H4 (cell line): ENCODE measurements around the gene MCC. TPM values are rescaled to one million over a fixed set of nuclear protein-coding genes. Genes with fewer than 3 reads are reported as not detected.
A peak's percentile ranks its signal among the peaks of the same experiment; 100 is the strongest.

Experiments used
- DNase-seq: peaks from one replicate; pipeline ENCODE4 v3.0.0-alpha.2; 2015; ENCODE audit warnings: low spot score
- total RNA-seq: library from RNA; depleted of rRNA; stranded (reverse); fragments of >200 nt; shearing (Covaris generic); gene quantifications from 2 replicates; pipeline ENCODE4 v1.2.3, GENCODE V29; 2014

Gene MCC
- total RNA-seq, 1 experiment from 2014 or later = 7.9 TPM

DNA sequence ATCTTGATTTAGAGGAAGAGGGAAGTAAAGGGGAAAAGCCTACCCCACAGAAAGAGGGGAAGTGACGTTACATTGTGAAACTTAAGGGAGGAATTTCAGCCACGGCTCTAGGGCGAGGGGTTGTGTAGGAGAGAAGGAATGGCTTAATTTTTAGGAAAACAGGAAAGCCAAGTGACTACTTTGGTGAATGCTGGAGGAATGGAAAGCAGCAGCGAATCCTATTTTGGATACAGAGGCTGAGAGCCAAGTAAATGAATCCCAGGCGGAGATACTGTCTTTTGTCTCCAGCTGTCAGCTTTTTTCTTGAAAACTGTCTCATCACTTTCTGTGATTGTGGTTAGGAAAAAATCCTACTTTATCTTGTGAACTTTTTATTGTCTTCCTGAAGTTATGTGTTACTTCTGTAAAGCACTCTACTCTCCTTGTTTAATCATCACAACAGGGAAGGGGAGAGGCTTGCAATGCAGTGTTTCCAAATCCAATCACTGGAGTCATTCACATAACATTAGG is 241.8 kb downstream of the MCC start:
- DNase-seq = no peak

DNA sequence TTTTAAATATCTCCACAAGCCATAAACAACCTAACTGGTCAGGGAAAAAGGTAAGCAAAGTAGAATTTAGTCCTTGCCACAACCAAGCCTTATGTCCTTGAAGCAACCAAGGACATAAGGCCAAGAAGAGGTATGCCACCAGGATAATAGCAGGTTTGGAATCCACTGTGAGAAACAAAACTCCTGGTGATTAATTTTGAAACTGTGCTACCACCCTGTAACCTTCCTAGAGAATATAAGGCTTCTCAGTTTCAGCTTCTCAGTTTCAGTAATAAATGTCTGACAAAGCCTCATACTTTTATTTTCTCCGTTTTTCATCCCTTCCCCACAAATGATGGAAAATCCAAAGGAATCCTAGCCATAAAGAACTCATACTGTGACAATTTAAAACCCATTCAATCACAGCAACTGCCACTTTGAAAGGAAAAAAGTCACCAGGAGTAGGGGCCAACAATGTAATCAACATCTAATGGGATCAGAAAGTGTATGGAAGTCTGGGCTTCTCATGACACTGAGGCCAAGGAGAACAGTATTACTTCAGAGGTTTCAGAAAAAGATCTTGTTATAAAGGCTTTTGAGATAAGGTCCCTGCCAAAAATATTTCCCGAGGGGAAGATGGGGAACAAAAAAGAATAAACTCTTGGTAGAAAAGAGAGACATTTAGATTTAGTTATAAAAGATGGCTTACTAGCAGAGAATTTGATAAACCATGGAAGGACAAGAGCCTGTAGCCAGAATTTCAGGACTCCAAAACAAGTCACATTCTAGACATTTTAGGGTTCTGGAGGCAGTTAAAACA is 242.6 kb downstream of the MCC start:
- DNase-seq = no peak

DNA sequence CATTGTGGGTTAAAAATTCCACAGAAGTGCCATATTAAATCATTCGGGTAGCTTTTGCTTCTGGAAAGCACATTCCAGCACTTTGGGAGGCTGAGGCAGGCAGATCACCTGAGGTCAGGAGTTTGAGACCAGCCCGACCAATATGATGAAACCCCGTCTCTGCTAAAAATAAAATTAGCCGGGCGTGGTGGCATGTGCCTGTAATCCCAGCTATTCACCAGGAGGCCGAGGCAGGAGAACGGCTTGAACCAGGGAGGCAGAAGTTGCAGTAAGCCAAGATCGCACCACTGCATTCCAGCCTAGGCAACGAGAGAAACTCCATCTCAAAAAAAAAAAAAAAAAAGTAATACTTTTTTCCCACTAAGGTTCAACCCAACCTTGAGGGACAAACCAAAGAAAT is 243.3 kb downstream of the MCC start:
- DNase-seq = no peak

DNA sequence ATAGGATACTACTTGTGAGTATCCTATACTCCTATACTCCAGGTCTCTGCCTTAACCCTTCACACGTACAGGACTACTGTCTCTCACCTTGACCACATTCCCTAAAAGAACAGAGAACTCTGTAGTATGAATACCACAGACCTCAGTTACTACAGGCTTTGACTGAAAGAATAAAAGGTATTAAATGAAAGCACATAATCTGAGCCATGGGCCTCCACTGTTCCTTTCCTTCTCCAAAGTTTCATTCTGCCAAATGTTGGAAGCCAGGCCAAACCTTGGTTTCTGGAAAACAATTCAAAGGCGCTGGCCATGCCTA is 244.9 kb downstream of the MCC start:
- DNase-seq = no peak

DNA sequence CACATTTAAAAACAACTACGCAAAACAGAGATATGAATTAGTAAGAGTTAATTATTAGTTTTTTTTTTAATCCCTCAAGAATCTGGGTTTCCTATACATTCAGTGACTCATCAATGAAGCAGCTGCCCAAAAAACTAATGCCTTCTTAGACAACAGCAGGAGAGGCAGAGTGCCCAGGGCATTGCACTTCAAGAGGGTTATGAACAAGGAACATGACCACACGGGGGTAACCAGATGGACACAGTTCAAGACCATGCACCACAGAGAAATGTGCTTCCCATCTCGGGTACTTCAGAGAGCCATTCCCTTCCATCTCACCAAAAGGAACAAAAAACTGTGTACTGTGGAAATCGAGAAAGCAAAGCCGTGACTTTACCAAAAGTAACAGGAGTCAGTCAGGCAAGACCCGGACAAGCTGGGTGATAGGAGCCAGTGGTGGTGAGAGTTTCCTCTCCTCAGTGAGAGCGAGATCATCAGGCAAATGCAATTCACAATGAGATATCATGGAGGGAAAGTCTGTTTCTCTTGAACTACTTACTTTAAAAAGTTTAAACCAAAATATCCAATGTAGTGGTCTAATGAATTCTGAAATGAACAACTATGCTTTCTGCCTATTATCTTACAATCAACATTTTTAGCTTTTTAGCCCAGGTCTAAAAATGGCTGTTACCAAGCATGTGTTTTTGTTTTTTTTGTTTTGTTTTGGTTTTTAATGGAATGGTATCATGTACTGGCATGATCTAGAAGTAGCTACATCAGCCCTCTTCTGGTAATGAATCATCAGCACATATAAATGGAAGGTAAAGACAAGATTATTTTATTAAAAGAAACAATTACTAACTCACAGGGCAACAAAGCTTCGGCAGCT is 245.5 kb downstream of the MCC start:
- no peak for DNase-seq

DNA sequence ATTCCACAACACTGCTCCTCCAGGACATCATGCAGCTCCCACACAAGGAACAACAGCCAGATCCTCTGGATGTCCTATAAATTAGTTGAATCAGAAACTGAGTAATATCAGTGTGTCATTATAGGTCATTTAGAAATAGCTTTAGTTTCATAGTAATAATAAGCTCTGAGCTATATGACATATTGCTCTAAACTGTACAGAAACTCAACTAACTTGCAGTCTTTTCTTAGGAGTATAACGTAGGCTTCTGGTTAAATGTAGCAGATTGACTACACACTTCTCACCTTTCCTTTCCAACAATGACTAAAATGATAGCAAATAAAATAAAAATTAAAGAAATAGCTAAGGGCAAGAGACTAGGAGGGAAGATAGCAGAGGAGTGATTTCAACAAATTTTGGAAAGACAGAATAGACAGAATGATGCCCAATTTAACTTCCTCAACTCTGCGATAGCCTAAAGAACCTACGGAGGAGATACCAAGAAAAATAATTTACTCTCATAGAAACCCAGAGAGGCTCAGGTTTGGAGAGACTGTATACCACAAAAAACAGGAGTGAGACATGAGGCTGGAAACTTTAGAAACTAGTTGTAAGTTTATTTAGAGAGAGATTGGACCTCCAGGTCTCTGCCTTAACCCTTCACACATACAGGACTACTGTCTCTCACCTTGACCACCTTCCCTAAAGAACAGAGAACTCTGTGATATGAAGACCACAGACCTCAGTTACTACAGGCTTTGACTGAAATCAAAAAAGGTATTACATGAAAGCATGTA is 247.1 kb downstream of the MCC start:
- no peak for DNase-seq

DNA sequence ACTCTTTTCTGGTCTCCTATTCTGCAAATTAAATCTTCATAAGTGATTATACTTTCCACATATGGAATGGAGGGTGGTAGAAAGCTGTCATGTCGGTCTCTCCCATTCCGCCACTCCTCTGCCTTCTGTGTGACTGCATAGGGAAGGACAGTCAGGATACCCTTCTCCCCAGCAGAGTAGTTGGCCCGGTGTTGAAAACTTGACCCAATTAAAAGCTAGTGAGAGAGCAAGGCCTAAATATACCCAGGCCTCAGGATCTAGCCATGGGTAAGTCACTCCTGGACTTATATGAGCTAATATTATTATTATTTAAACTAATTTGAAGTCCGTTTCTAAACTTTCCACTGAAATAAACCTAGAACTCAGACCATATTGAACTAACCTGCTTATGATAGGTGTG is 248.2 kb downstream of the MCC start:
- DNase-seq = no peak

DNA sequence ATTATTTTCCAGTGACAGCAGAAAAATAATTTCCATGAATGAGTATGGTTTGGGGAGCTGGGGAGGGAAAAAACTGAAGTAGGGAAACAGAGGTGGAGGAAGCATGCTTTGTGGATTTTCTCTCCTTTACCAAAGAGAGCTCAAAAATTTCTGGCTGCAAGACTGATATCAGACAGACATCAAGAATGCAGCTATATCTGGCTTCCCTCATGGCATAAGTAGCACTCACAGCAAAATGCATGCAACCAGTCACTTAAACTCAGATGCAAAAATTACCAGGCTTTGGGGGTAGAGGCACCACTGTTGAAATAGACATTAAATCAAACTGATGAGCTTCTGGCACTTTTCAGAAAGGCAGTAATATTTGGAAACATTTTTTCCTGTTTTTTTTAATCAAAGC is 250.4 kb downstream of the MCC start:
- no peak for DNase-seq

DNA sequence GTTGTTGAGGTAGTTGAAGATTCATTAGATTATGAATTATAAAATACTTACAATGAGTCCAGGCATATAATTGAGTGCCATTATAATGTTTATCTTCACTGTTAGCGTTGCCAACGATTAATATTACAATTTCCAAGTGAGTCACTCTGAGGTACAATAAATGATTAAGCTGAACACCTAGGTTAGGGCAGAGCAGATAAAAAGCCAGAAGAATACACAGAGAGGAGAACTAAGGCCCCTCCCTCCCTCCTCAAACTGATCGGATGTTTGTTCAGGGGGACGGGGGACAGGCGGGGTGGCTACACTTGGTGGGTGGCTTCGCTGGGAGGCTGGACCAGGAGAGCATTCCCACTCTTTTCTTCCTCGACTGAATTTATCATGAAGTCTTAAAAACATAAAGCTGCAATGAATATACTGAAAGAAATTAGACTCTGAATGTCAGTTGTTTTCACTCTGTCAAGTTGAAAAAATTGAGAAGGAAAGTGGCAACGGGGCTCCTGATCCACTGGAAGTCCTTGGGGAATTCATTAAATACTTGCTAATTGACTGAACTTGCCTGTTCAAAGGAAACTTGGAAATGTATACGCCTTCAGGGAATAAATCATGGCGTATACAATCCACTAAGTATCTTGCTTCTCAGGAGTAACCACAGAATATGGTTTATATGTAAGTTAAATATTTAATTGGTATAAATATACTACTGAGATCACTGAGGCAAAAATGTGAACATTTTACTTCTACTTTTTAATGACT is 251.5 kb downstream of the MCC start:
- no peak for DNase-seq

DNA sequence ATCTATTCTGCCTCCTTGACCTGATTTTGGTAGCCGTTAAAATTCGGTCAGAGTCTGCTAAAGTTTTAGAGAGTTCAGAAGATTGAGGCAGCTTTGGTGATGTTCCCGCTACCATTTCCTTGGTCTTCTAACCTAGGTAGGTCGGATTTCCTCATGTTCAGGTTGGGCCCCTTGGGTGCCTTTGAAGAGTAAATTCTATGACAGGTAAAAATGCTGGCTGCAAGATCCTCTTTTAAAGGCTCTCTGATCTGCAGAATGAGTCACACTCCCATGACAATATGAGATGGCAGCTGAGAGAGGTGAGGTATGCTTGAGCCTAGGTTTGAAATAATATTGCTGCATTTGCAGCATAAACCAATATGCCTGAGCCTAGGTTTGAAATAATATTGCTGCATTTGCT is 252.4 kb downstream of the MCC start:
- no peak for DNase-seq

DNA sequence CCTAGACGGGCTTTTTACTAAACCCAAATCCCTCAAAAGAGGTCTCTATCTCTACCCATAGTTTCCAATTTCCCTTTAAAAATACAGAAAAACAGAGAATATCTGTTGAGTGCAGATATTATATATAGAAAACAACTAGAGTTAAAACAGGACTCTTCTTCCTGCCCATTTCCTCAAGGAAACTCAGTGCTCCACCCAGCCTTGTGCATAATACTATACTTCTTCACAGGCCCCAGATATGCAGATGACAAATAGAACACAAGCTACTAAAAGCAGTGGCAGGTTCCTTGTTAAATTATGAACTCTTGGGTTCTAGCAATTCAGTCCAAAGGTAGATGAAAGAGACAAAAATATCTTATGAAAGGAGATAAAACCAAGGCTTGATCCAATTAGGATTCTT is 253.7 kb downstream of the MCC start:
- DNase-seq = no peak

DNA sequence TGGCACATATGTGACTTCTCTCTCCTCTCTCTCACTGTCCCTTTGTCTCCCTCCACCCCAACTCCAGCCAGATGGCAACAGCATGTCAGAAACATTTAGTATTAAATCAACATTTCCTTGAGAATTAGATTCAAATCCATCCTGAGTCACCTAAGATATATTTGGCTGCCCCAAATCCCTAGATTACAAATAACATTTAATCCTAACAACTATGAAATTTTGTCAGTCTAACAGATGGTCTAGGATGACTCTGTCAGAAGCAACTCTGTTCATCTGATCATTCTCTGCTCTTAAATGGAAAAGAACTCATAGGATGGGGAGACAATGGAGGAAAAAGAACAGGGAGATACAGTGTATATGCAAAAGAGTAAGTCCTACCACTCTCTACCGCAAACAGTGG is 254.6 kb downstream of the MCC start:
- no peak for DNase-seq

DNA sequence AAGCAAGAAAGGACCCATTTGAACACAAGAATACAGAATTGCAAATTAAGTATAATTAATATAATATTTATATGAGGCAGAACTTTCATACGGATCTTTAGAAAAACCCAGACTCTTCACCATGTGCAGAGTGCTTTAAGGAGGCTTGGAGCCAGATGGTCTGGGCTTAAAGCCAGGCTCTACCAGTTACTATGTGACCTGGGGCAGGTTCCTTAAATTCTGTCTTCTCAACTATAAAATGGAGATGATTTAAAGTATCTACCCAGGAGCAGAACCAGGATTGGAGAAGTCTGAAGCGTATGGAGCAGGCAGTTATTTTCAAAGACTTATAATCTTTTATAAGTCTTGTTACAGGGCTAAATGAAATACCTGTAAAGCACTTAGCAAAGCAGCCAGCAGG is 255.6 kb downstream of the MCC start:
- DNase-seq = no peak

DNA sequence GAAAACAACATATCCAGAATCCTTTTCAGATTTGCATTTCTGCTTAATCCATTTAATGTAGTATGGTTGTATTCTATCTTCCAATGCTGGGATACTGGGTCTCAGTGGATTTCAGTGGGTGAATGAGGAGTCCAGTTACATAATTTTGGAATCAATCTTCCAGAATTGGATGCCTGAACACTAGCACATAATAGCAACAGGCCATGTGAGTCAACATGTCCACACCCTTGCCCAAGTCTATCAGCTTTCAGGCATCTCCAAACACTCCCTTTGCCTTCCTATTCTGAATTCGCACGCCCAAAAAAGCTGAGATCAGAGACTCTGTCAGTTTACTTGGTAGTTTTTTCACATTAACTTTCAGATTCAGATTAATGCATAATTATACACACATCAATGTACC is 256.0 kb downstream of the MCC start:
- DNase-seq = no peak

DNA sequence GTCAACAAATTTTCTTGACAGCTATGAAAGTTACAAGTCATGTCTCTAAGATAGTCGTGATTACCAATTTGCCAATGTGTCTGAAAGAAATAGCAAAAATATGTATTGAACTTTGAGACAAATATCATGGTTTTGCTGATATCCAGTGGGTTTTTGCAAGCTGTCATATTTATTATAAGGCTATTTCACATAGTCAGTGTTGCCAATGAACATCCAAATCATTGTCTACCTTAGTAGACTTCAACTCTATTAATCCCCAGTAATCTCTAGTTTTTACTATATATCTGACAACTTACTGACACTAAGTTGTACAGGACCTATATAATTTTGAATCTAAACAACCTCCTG is 256.6 kb downstream of the MCC start:
- DNase-seq = no peak

DNA sequence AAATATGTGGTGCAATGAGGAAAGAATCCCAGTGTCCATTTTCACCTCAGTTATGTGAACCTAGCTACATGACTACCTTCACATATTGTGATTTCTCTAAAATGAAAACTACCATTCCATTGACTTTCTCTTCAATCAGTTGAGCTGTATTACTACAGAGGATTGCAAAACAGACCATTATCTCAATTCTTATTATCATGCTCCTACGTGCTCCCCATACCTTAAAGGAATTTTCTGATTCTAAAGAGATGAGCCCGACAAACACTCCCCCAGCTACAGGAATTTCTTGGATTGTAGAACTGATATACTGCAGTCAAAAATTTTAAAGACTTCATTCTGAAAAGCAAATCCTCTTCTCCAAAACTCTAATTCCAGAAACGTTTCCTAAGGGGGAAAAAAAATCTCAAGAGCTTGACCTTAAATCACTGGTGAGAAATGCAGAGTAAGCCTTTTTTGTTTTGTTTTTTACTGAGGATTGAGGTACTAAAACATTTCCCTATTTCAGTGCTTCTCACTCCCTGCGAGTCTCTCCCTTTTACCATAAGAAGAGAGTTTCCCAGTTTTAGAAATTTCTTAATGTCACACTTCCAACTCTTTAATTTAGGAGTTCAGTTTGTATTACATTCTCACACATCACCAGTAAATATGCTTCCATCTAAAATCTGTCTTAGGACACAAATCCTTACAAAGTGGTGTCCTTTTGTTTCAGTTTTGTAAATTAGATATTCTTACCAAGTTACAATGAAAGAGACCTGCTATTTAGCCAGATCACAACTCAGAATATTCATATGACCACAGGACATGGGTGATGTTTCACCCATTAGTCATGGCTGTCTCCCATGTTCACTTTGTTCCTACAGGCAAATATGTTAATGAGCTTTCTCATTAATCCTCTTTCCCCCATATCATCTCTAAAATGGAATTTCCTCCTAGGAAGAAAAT is 257.3 kb downstream of the MCC start:
- DNase-seq = no peak

DNA sequence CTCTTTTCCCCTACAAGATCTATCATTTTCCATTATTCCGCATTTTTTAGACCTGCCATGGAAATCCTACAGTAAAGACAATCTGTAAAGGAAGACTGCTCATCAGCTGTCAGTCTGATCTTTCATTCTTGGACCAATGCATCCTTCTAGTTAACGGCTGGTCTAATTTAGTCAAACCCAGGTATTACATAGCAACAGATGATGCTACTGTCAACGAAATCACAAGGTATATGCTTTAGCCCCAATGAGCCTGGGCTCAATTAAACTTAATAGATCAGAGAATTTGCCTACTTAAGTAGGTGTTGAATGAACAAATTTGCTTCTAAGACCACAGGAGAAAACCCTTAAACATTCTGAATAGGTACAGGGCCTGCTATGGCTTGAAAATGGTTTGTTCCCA is 260.5 kb downstream of the MCC start:
- no peak for DNase-seq

DNA sequence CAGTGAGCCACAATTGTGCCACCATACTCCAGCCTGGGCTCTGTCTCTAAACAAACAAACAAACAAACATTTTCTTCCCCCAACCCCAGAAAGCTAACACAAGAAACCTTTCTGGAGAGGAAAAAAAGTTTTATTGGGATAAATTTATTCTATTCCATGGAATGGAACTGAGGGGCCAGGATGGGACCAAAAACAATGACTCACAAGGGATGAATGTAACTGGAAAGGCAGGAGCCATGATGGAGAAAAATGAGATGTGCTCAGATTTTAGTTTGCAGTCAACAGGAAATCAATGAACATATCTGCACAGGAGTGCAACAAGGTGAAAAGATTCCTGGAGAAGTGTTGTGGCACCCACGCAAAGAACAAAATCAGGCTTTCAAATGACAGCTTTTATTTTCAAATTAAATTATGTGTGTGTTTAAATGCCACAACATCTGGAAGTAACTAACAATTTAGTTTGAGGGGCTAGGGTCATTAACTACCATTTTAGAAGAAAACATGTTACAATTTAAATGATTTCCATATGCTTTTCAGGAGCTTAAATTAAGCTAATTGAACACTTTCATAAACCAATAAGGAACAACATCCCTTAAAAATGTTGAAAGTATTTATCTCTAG is 262.0 kb downstream of the MCC start:
- no peak for DNase-seq

DNA sequence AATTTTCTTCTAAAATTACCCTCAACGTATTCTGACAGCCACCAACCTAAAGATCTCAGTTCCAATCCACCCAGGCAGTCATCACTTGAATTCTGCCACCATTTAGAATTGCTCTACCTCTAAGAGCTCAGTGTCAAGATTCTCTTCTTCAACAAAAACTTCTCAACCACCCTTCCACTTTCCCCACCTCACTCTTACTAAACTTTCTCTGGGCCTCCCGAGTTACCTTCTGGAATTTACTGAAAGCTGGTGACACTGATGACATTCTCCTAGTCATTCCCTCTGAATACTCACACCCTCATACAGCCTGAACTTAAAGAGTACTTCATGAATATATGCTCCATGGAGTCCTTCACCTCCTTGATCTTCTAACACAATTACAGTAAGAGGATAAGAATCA is 263.0 kb downstream of the MCC start:
- DNase-seq = no peak

DNA sequence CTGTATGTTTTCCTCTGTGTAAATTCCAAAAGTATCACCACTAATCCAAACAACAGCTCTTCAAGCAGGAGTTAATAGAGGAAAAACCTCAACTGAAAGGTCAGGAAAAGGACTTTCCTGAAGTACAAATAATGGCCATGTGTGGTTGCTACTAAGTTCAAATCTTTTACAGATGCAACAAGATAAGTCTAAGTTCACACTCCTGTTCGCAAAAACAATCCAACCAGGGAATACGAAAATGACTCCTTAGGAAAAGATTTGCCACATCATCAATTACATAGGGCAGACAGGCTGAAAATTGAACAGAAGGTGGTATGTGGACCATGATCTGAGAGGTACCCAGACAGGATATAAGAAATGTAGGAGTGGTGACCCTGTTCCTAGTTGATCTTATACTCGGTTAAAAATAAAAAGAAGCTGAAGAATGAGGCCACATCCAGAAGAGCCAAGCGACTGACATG is 263.6 kb downstream of the MCC start:
- DNase-seq = peak; percentile 52
